DND-41 (cell line): Measurements from ENCODE around the gene CACNA2D3.

Experiments used
- ATAC-seq: fragments of 200-7000 bp; cut with Tn5 transposase; 3 replicates; pipeline ENCODE4 v1.9.1; 2021; ENCODE audit warnings: low read depth; ENCODE audit not compliant: insufficient read depth
- DNase-seq: peaks from one replicate; pipeline ENCODE4 v3.0.0-alpha.2; 2020
- H2AFZ ChIP-seq: 2 replicates; pipeline ENCODE4 v1.6.0; 2012; ENCODE audit warnings: low read depth, low read length
- H3K27ac ChIP-seq: 2 replicates; pipeline ENCODE4 v1.5.1; 2012; ENCODE audit warnings: low read length, inconsistent platforms
- H3K27me3 ChIP-seq: fragments of 200-600 bp; sonication (generic); 2 replicates; pipeline ENCODE4 v1.6.0; 2012; ENCODE audit warnings: low read length, mild to moderate bottlenecking, inconsistent platforms; ENCODE audit not compliant: insufficient read depth, poor library complexity
- H3K36me3 ChIP-seq: 2 replicates; pipeline ENCODE4 v1.5.1; 2012; ENCODE audit warnings: low read length, inconsistent platforms; ENCODE audit not compliant: insufficient read depth
- H3K4me1 ChIP-seq: 2 replicates; pipeline ENCODE4 v1.5.1; 2012; ENCODE audit warnings: mild to moderate bottlenecking, low read length; ENCODE audit not compliant: insufficient read depth
- H3K4me2 ChIP-seq: 2 replicates; pipeline ENCODE4 v1.6.0; 2012; ENCODE audit warnings: mild to moderate bottlenecking, moderate library complexity, low read length, inconsistent platforms; ENCODE audit not compliant: insufficient read depth
- H3K4me3 ChIP-seq, 2 experiments: fragments of 200-600 bp in 1 of 2; shearing (Covaris generic) in 1 of 2; 2 replicates each; pipeline ENCODE4 v1.5.1; 2012 to 2016; ENCODE audit warnings: inconsistent platforms in 2 of 2, low read length in 2 of 2, mild to moderate bottlenecking in 2 of 2, low read depth in 1 of 2, moderate library complexity in 1 of 2
- H3K79me2 ChIP-seq: 2 replicates; pipeline ENCODE4 v1.6.0; 2012; ENCODE audit warnings: low read length, inconsistent platforms; ENCODE audit not compliant: insufficient read depth
- H3K9ac ChIP-seq: 2 replicates; pipeline ENCODE4 v1.6.0; 2012; ENCODE audit warnings: low read depth, mild to moderate bottlenecking, inconsistent platforms, low read length, moderate library complexity
- H3K9me3 ChIP-seq: 2 replicates; pipeline ENCODE4 v1.5.1; 2012; ENCODE audit warnings: low read length, moderate library complexity, mild to moderate bottlenecking, inconsistent platforms; ENCODE audit not compliant: insufficient read depth, severe bottlenecking
- H4K20me1 ChIP-seq: 2 replicates; pipeline ENCODE4 v1.6.0; 2012; ENCODE audit warnings: low read length; ENCODE audit not compliant: insufficient read depth
- CTCF ChIP-seq: IDR thresholded peaks from 2 replicates; pipeline ENCODE4 v1.5.1; 2012; ENCODE audit warnings: borderline replicate concordance, low read length, moderate library complexity, mild to moderate bottlenecking; ENCODE audit not compliant: poor library complexity, severe bottlenecking; ENCODE audit errors: extremely low read depth
- EZH2 ChIP-seq: IDR thresholded peaks from 3 replicates; pipeline ENCODE4 v1.6.1; 2012; ENCODE audit warnings: borderline replicate concordance, low read depth, mild to moderate bottlenecking, moderate library complexity, low read length, inconsistent platforms; ENCODE audit not compliant: severe bottlenecking

Gene CACNA2D3

GRCh38 chr3:54877730-54878129 is 755.4 kb downstream of the CACNA2D3 start:
- no peaks in the 10 kb centered on the region for H3K9me3 ChIP-seq
- H3K27me3 ChIP-seq: no peaks in the 10 kb centered on the region
- no peak overlapping the region for H2AFZ ChIP-seq
- no peaks in the 10 kb centered on the region for H3K36me3 ChIP-seq
- ATAC-seq: no peak
- TF ChIP-seq CTCF (no peak), EZH2 (no peak)
- no peak overlapping the region for H3K9ac ChIP-seq
- H3K4me2 ChIP-seq: no peak overlapping the region
- DNase-seq: no peak
- no peak overlapping the region for H3K4me3 ChIP-seq
- H3K4me1 ChIP-seq: no peaks in the 10 kb centered on the region
- no peaks in the 10 kb centered on the region for H3K79me2 ChIP-seq
- H4K20me1 ChIP-seq: no peaks in the 10 kb centered on the region
- no peak overlapping the region for H3K27ac ChIP-seq

- Histone ChIP-seq H3K4me3 (no peak overlapping the region), H3K4me2 (no peak overlapping the region), H3K36me3 (no peaks in the 10 kb centered on the region), H3K27me3 (no peaks in the 10 kb centered on the region), H3K4me1 (no peaks in the 10 kb centered on the region), H3K9me3 (no peaks in the 10 kb centered on the region), H3K79me2 (no peaks in the 10 kb centered on the region), H2AFZ (no peak overlapping the region), H3K27ac (no peak overlapping the region), H3K9ac (no peak overlapping the region), H4K20me1 (no peaks in the 10 kb centered on the region)
- TF ChIP-seq EZH2: no peak
- no peak for TF ChIP-seq CTCF
- DNase-seq: no peak
- no peak for ATAC-seq
Observed at GRCh38 chr3:54878145-54878544, 755.8 kb downstream of the CACNA2D3 start.

GRCh38 chr3:54882129-54882833 is 759.9 kb downstream of the CACNA2D3 start:
- no peak overlapping the region for H2AFZ ChIP-seq

GRCh38 chr3:54888162-54888561 is 765.8 kb downstream of the CACNA2D3 start:
- H3K4me1 ChIP-seq: no peaks in the 10 kb centered on the region
- H3K27ac ChIP-seq: no peak overlapping the region
- H2AFZ ChIP-seq: no peak overlapping the region
- no peak overlapping the region for H3K4me2 ChIP-seq
- no peaks in the 10 kb centered on the region for H3K27me3 ChIP-seq
- H3K36me3 ChIP-seq: no peaks in the 10 kb centered on the region
- no peak overlapping the region for H3K9ac ChIP-seq
- no peaks in the 10 kb centered on the region for H3K9me3 ChIP-seq
- no peaks in the 10 kb centered on the region for H4K20me1 ChIP-seq
- H3K4me3 ChIP-seq: no peak overlapping the region
- TF ChIP-seq CTCF (no peak), EZH2 (no peak)
- no peaks in the 10 kb centered on the region for H3K79me2 ChIP-seq
- ATAC-seq (no peak), DNase-seq (no peak)

More at GRCh38 chr3:54882129-54882833, 759.9 kb downstream of the CACNA2D3 start:
- no peaks in the 10 kb centered on the region for H4K20me1 ChIP-seq
- TF ChIP-seq EZH2: no peak
- no peaks in the 10 kb centered on the region for H3K4me1 ChIP-seq
- no peak overlapping the region for H3K4me3 ChIP-seq
- H3K9me3 ChIP-seq: no peaks in the 10 kb centered on the region
- H3K79me2 ChIP-seq: no peaks in the 10 kb centered on the region
- no peak overlapping the region for H3K9ac ChIP-seq
- no peak for ATAC-seq
- H3K4me2 ChIP-seq: no peak overlapping the region
- H3K27me3 ChIP-seq: no peaks in the 10 kb centered on the region
- DNase-seq: no peak
- no peak overlapping the region for H3K27ac ChIP-seq
- no peaks in the 10 kb centered on the region for H3K36me3 ChIP-seq
